Activated naive CD8-positive, alpha-beta T cell treated with anti-CD3 and anti-CD28 coated beads, Interleukin-2, amount 50 U/mL, for 24 hours (primary cell): ENCODE results near the gene PIK3CD.
"Not testable (repeated sequence)": the region's sequence is repeated elsewhere in the genome, so short reads cannot be mapped to it uniquely, and the experiment has no call there.

Experiments
- ATAC-seq: fragments of 150-1000 bp; cut with Tn5 transposase; one replicate; pipeline ENCODE4 v1.10.0; 2021
- DNase-seq: peaks from one replicate; pipeline ENCODE4 v3.0.0; 2021
- H3K27ac Mint-ChIP-seq: one replicate; pipeline ENCODE4 v1.8.0; 2021; ENCODE audit warnings: mild to moderate bottlenecking, mixed read lengths
- H3K27me3 Mint-ChIP-seq: one replicate; pipeline ENCODE4 v1.8.0; 2021; ENCODE audit warnings: mixed read lengths
- H3K36me3 Mint-ChIP-seq: one replicate; pipeline ENCODE4 v1.8.0; 2021; ENCODE audit warnings: low read depth, mixed read lengths
- H3K4me1 Mint-ChIP-seq: one replicate; pipeline ENCODE4 v1.8.0; 2021; ENCODE audit warnings: mixed read lengths
- H3K4me3 Mint-ChIP-seq: one replicate; pipeline ENCODE4 v1.8.0; 2021; ENCODE audit warnings: mild to moderate bottlenecking, moderate library complexity, mixed read lengths
- H3K9me3 Mint-ChIP-seq: one replicate; pipeline ENCODE4 v1.8.0; 2021; ENCODE audit warnings: mixed read lengths

Gene PIK3CD

GRCh38 chr1:9731561-9731960 is 80.0 kb downstream of the PIK3CD start:
- peaks cover 50% of the 10 kb centered on the region for H3K4me1 Mint-ChIP-seq
- no peak for DNase-seq
- peak overlapping the region; percentile 71 for H3K27ac Mint-ChIP-seq
- no peaks in the 10 kb centered on the region for H3K27me3 Mint-ChIP-seq
- H3K4me3 Mint-ChIP-seq, result no peak overlapping the region
- H3K9me3 Mint-ChIP-seq, result no peaks in the 10 kb centered on the region
- ATAC-seq, result no peak
- peaks cover 65% of the 10 kb centered on the region for H3K36me3 Mint-ChIP-seq

GRCh38 chr1:9732123-9732971 is 80.8 kb downstream of the PIK3CD start:
- peaks cover 59% of the 10 kb centered on the region for H3K36me3 Mint-ChIP-seq
- no peak overlapping the region for H3K4me3 Mint-ChIP-seq
- H3K4me1 Mint-ChIP-seq, result peaks cover 45% of the 10 kb centered on the region
- no peaks in the 10 kb centered on the region for H3K27me3 Mint-ChIP-seq
- no peak for DNase-seq
- H3K27ac Mint-ChIP-seq, result peak overlapping the region; percentile 71
- no peaks in the 10 kb centered on the region for H3K9me3 Mint-ChIP-seq
- ATAC-seq, result no peak

- Mint-ChIP-seq H3K36me3 (peaks cover 50% of the 10 kb centered on the region), H3K27me3 (no peaks in the 10 kb centered on the region), H3K27ac (no peak overlapping the region), H3K4me3 (no peak overlapping the region), H3K4me1 (peaks cover 41% of the 10 kb centered on the region), H3K9me3 (no peaks in the 10 kb centered on the region)
- DNase-seq (no peak), ATAC-seq (no peak)
Observed at GRCh38 chr1:9733160-9733789, 81.7 kb downstream of the PIK3CD start.

GRCh38 chr1:9735800-9736199 is 84.3 kb downstream of the PIK3CD start:
- DNase-seq (no peak), ATAC-seq (no peak)
- H3K9me3 Mint-ChIP-seq, result no peaks in the 10 kb centered on the region
- H3K36me3 Mint-ChIP-seq, result peaks cover 42% of the 10 kb centered on the region
- H3K4me1 Mint-ChIP-seq, result peaks cover 22% of the 10 kb centered on the region
- no peak overlapping the region for H3K27ac Mint-ChIP-seq
- H3K27me3 Mint-ChIP-seq, result no peaks in the 10 kb centered on the region
- no peak overlapping the region for H3K4me3 Mint-ChIP-seq

GRCh38 chr1:9736241-9736640 is 84.7 kb downstream of the PIK3CD start:
- H3K36me3 Mint-ChIP-seq, result peaks cover 39% of the 10 kb centered on the region
- DNase-seq (no peak), ATAC-seq (no peak)
- H3K4me3 Mint-ChIP-seq, result no peak overlapping the region
- H3K4me1 Mint-ChIP-seq, result peaks cover 17% of the 10 kb centered on the region
- H3K27me3 Mint-ChIP-seq, result no peaks in the 10 kb centered on the region
- H3K27ac Mint-ChIP-seq, result no peak overlapping the region
- H3K9me3 Mint-ChIP-seq, result no peaks in the 10 kb centered on the region

- DNase-seq, result no peak
- Mint-ChIP-seq H3K4me3 (no peak overlapping the region), H3K27me3 (no peaks in the 10 kb centered on the region), H3K4me1 (peaks cover 13% of the 10 kb centered on the region), H3K9me3 (no peaks in the 10 kb centered on the region), H3K36me3 (peaks cover 34% of the 10 kb centered on the region), H3K27ac (no peak overlapping the region)
- no peak for ATAC-seq
Observed at GRCh38 chr1:9737057-9737456, 85.5 kb downstream of the PIK3CD start.

- H3K36me3 Mint-ChIP-seq, result peaks cover 31% of the 10 kb centered on the region
- H3K9me3 Mint-ChIP-seq, result no peaks in the 10 kb centered on the region
- H3K4me1 Mint-ChIP-seq, result peaks cover 11% of the 10 kb centered on the region
- DNase-seq (no peak), ATAC-seq (no peak)
- no peaks in the 10 kb centered on the region for H3K27me3 Mint-ChIP-seq
- H3K4me3 Mint-ChIP-seq, result no peak overlapping the region
- H3K27ac Mint-ChIP-seq, result no peak overlapping the region
Observed at GRCh38 chr1:9737671-9738070, 86.1 kb downstream of the PIK3CD start.

GRCh38 chr1:9744106-9744799 is 92.7 kb downstream of the PIK3CD start:
- Mint-ChIP-seq H3K4me3 (no peak overlapping the region), H3K27ac (no peak overlapping the region), H3K9me3 (no peaks in the 10 kb centered on the region), H3K36me3 (peaks cover 18% of the 10 kb centered on the region), H3K27me3 (no peaks in the 10 kb centered on the region), H3K4me1 (no peaks in the 10 kb centered on the region)
- ATAC-seq (no peak), DNase-seq (no peak)

- H3K4me1 Mint-ChIP-seq, result no peaks in the 10 kb centered on the region
- no peak for ATAC-seq
- H3K9me3 Mint-ChIP-seq, result no peaks in the 10 kb centered on the region
- no peaks in the 10 kb centered on the region for H3K27me3 Mint-ChIP-seq
- H3K27ac Mint-ChIP-seq, result no peak overlapping the region
- H3K4me3 Mint-ChIP-seq, result no peak overlapping the region
- H3K36me3 Mint-ChIP-seq, result peaks cover 18% of the 10 kb centered on the region
- DNase-seq, result no peak
Observed at GRCh38 chr1:9746211-9746610, 94.7 kb downstream of the PIK3CD start.

- Mint-ChIP-seq H3K27ac (no peak overlapping the region), H3K4me1 (no peaks in the 10 kb centered on the region), H3K36me3 (peaks cover 22% of the 10 kb centered on the region), H3K9me3 (no peaks in the 10 kb centered on the region), H3K27me3 (no peaks in the 10 kb centered on the region), H3K4me3 (no peak overlapping the region)
- no peak for DNase-seq
- ATAC-seq, result no peak
Observed at GRCh38 chr1:9746651-9747050, 95.1 kb downstream of the PIK3CD start.

- not testable (repeated sequence) for H3K4me3 Mint-ChIP-seq, DNase-seq, H3K27me3 Mint-ChIP-seq, ATAC-seq, H3K4me1 Mint-ChIP-seq, H3K9me3 Mint-ChIP-seq, H3K27ac Mint-ChIP-seq
- H3K36me3 Mint-ChIP-seq, result peaks cover 14% of the 10 kb centered on the region
Observed at GRCh38 chr1:9748391-9748790, 96.9 kb downstream of the PIK3CD start.

GRCh38 chr1:9749361-9749760 is 97.8 kb downstream of the PIK3CD start:
- no peak overlapping the region for H3K27ac Mint-ChIP-seq

GRCh38 chr1:9751971-9752370 is 100.4 kb downstream of the PIK3CD start:
- no peak overlapping the region for H3K27ac Mint-ChIP-seq
- no peak for ATAC-seq
- peaks cover 12% of the 10 kb centered on the region for H3K36me3 Mint-ChIP-seq

More at GRCh38 chr1:9749361-9749760, 97.8 kb downstream of the PIK3CD start:
- no peak for ATAC-seq
- Mint-ChIP-seq H3K4me3 (no peak overlapping the region), H3K4me1 (no peaks in the 10 kb centered on the region), H3K27me3 (no peaks in the 10 kb centered on the region), H3K36me3 (peaks cover 9% of the 10 kb centered on the region), H3K9me3 (no peaks in the 10 kb centered on the region)
- no peak for DNase-seq

GRCh38 chr1:9753121-9753531 is 101.6 kb downstream of the PIK3CD start:
- Mint-ChIP-seq H3K9me3 (no peaks in the 10 kb centered on the region), H3K4me3 (no peak overlapping the region), H3K4me1 (no peaks in the 10 kb centered on the region), H3K27me3 (no peaks in the 10 kb centered on the region), H3K27ac (no peak overlapping the region), H3K36me3 (peaks cover 12% of the 10 kb centered on the region)
- no peak for DNase-seq
- ATAC-seq, result no peak

More at GRCh38 chr1:9751971-9752370, 100.4 kb downstream of the PIK3CD start:
- Mint-ChIP-seq H3K4me1 (no peaks in the 10 kb centered on the region), H3K27me3 (no peaks in the 10 kb centered on the region), H3K4me3 (no peak overlapping the region), H3K9me3 (no peaks in the 10 kb centered on the region)
- DNase-seq, result no peak
